K562 (cell line): Measurements from ENCODE around the gene BCL10. TPM values are rescaled to one million over a fixed set of nuclear protein-coding genes. Genes with fewer than 3 reads are reported as not detected.

Experiments
- ATAC-seq: fragments of 200-7000 bp; cut with Tn5 transposase; 3 replicates; pipeline ENCODE4 v1.9.1; 2020; ENCODE audit warnings: moderate library complexity
- BruUV-seq: library from RNA; stranded (reverse); fragments of 400-500 nt; replicated peaks from 2 replicates; lab custom pipeline; 2021; lab: Mats Ljungman, UMichigan
- CTCF ChIA-PET: fragments of 300-600 bp; formaldehyde crosslinking; extraction: SDS; loops from one replicate; lab custom pipeline; 2021; ENCODE audit warnings: low intra/inter-chr PET ratio; lab: Yijun Ruan, JAX
- POLR2A ChIA-PET: fragments of 300-600, 350-650 bp; sonication (Branson Sonifier 250); formaldehyde crosslinking; extraction: SDS; loops from one replicate; lab custom pipeline; 2021; ENCODE audit warnings: antibody characterized with exemption, inconsistent platforms; lab: Yijun Ruan, JAX
- DNase-seq, 4 experiments: peaks; one replicate each; pipeline versions ENCODE4 v3.0.0 to v3.0.0-alpha.2; 2011 to 2018; ENCODE audit warnings: low spot score in 3 of 4, mixed read lengths in 3 of 4; ENCODE audit errors: extremely low read depth in 1 of 4
- FAIRE-seq: peaks from 2 replicates; lab custom pipeline; 2011; peaks lifted over from hg19 to GRCh38; lab: Jason Lieb, UNC
- H2AFZ ChIP-seq: 2 replicates; pipeline ENCODE4 v1.6.0; 2011; ENCODE audit warnings: low read depth, low read length, control low read depth, inconsistent platforms
- H3K27ac ChIP-seq: fragments of 200-600 bp; 3 replicates; pipeline ENCODE4 v1.8.0; 2011; ENCODE audit warnings: low read depth, mild to moderate bottlenecking, control low read depth, inconsistent platforms, low read length, moderate library complexity, mixed read lengths; ENCODE audit errors: extremely low read depth
- H3K27me3 ChIP-seq, 2 experiments: fragments of 300-600 bp in 1 of 2; 2 replicates in 1 of 2; 3 replicates in 1 of 2; pipeline versions ENCODE4 v1.6.0 to v1.8.0; 2011; ENCODE audit warnings: inconsistent platforms in 2 of 2, low read length in 2 of 2, mild to moderate bottlenecking in 1 of 2, mixed read lengths in 1 of 2, moderate library complexity in 1 of 2; ENCODE audit not compliant: control insufficient read depth in 2 of 2, insufficient read depth in 2 of 2
- H3K36me3 ChIP-seq: fragments of 300-600 bp; 3 replicates; pipeline ENCODE4 v1.8.0; 2011; ENCODE audit warnings: mild to moderate bottlenecking, low read length, inconsistent platforms; ENCODE audit not compliant: control insufficient read depth, insufficient read depth
- H3K4me1 ChIP-seq, 2 experiments: fragments of 200-600 bp in 1 of 2; replicated peaks in 1 of 2; 2 replicates in 1 of 2; 3 replicates in 1 of 2; pipeline versions ENCODE4 v1.5.1 to v1.8.0; 2011; ENCODE audit warnings: inconsistent platforms in 2 of 2, low read length in 2 of 2, mild to moderate bottlenecking in 1 of 2, mixed read lengths in 1 of 2, moderate library complexity in 1 of 2; ENCODE audit not compliant: control insufficient read depth in 2 of 2, insufficient read depth in 2 of 2
- H3K4me2 ChIP-seq: 2 replicates; pipeline ENCODE4 v1.6.1; 2011; ENCODE audit warnings: low read length, control low read depth, inconsistent platforms, mixed read lengths; ENCODE audit not compliant: insufficient read depth
- H3K4me3 ChIP-seq: fragments of 200-600 bp; sonication (generic), shearing (Covaris generic); 2 replicates; pipeline ENCODE4 v1.5.1; 2016; ENCODE audit warnings: control low read depth, inconsistent platforms
- H3K79me2 ChIP-seq: fragments of 200-600 bp; 3 replicates; pipeline ENCODE4 v1.8.0; 2011; ENCODE audit warnings: low read length, inconsistent platforms; ENCODE audit not compliant: control insufficient read depth, insufficient read depth
- H3K9ac ChIP-seq, 2 experiments: 2 replicates each; pipeline versions ENCODE4 v1.6.0 to v1.6.1; 2011; ENCODE audit warnings: low read depth in 2 of 2, low read length in 2 of 2, control low read depth in 1 of 2, inconsistent platforms in 1 of 2, mild to moderate bottlenecking in 1 of 2, mixed read lengths in 1 of 2; ENCODE audit not compliant: insufficient read depth in 1 of 2
- H3K9me1 ChIP-seq: one replicate; pipeline ENCODE4 v1.6.0; 2011; ENCODE audit warnings: inconsistent platforms, mild to moderate bottlenecking, low read length, moderate library complexity; ENCODE audit not compliant: control insufficient read depth, insufficient read depth
- H3K9me3 ChIP-seq: replicated peaks from 2 replicates; pipeline ENCODE4 v1.5.1; 2011; ENCODE audit warnings: low read depth, low read length, inconsistent platforms; ENCODE audit not compliant: control insufficient read depth, insufficient read depth
- H4K20me1 ChIP-seq: replicated peaks from 2 replicates; pipeline ENCODE4 v1.6.1; 2011; ENCODE audit warnings: low read length, inconsistent platforms, mixed read lengths; ENCODE audit not compliant: control insufficient read depth, insufficient read depth
- CHCHD3 ChIP-seq: fragments of 250-450 bp; sonication (Bioruptor Pico); IDR thresholded peaks from 2 replicates; pipeline ENCODE4 v2.1.2; 2022; ENCODE audit warnings: mild to moderate bottlenecking
- E2F8 ChIP-seq: fragments of 450-650 bp; IDR thresholded peaks from 2 replicates; pipeline ENCODE4 v1.7.1; 2018; ENCODE audit warnings: mild to moderate bottlenecking, low read depth; ENCODE audit not compliant: partially characterized antibody
- GABPB2 ChIP-seq: fragments of 250-450 bp; sonication (Bioruptor Pico); conservative IDR thresholded peaks from 2 replicates; pipeline ENCODE4 v1.5.1; 2021; ENCODE audit warnings: mild to moderate bottlenecking
- HMG20A ChIP-seq: fragments of 450-650 bp; formaldehyde crosslinking; conservative IDR thresholded peaks from 2 replicates; pipeline ENCODE4 v1.4.0; 2020; ENCODE audit warnings: mild to moderate bottlenecking, mixed read lengths
- JUNB ChIP-seq: fragments of 450-650 bp; formaldehyde crosslinking; conservative IDR thresholded peaks from 2 replicates; pipeline ENCODE4 v1.4.0; 2020; ENCODE audit warnings: mild to moderate bottlenecking
- MYNN ChIP-seq, 2 experiments: sonication (generic); formaldehyde crosslinking in 1 of 2; IDR thresholded peaks; 2 replicates each; pipeline versions ENCODE4 v1.5.0 to v1.6.1; 2016 to 2020; ENCODE audit warnings: antibody characterized with exemption in 1 of 2, missing genetic modification reagents in 1 of 2
- RERE ChIP-seq: sonication (generic); formaldehyde crosslinking; IDR thresholded peaks from 2 replicates; pipeline ENCODE4 v1.8.0; 2023; ENCODE audit warnings: missing genetic modification reagents, mild to moderate bottlenecking, borderline replicate concordance
- TSC22D4 ChIP-seq: fragments of 450-650 bp; IDR thresholded peaks from 2 replicates; pipeline ENCODE4 v1.6.1; 2016; ENCODE audit warnings: missing genetic modification characterization, missing biosample characterization, control low read depth
- WHSC1 ChIP-seq: IDR thresholded peaks from one replicate; pipeline ENCODE4 v1.6.1; 2012; ENCODE audit warnings: low read length, control low read depth, inconsistent platforms
- ZC3H4 ChIP-seq: sonication (generic); formaldehyde crosslinking; IDR thresholded peaks from 2 replicates; pipeline ENCODE4 v1.9.0; 2021; ENCODE audit warnings: missing genetic modification reagents, borderline replicate concordance
- ZFP36 ChIP-seq: fragments of 150-350 bp; IDR thresholded peaks from 2 replicates; pipeline ENCODE4 v1.6.1; 2018; ENCODE audit warnings: low read length, low read depth; ENCODE audit not compliant: partially characterized antibody
- ZNF695 ChIP-seq: fragments of 450-650 bp; formaldehyde crosslinking; IDR thresholded peaks from 2 replicates; pipeline ENCODE4 v1.4.0; 2020; ENCODE audit warnings: mild to moderate bottlenecking, moderate library complexity
- WGBS: fragments of 100-300 bp; shearing (Covaris generic); methylation state at CpG from one replicate; pipeline ENCODE4 v1.1.6; 2016; ENCODE audit warnings: low coverage, mixed read lengths; ENCODE audit not compliant: insufficient coverage; ENCODE audit errors: missing lambda C conversion rate; 5-methylcytosine and 5-hydroxymethylcytosine counted together
- in situ Hi-C: fragments of 300-500 bp; cut with MboI; formaldehyde crosslinking; loops from 4 replicates; pipeline ENCODE4 v1.15.0; 2018; ENCODE audit warnings: inconsistent platforms, mixed read lengths
- intact Hi-C: fragments of 100-400 bp; cut with micrococcal nuclease; formaldehyde crosslinking; loops from 2 replicates; pipeline ENCODE4 v1.14.2; 2022
- polyA plus RNA-seq, 8 experiments: library from polyadenylated mRNA; depleted of rRNA in 4 of 8; stranded (reverse) in 5 of 8; unstranded in 3 of 8; fragments of >200 nt; fragmentation: Nextera tagmentation in 2 of 8; fragmentation: Illumina TruSeq in 1 of 8; extraction: Ambion mirVana in 2 of 8; extraction: Trizol in 1 of 8; gene quantifications; 2 replicates each; pipeline versions ENCODE4 v1.2.1 to v1.2.3, GENCODE V29; 2011 to 2014; ENCODE audit warnings: inconsistent platforms in 1 of 8, missing spikeins in 1 of 8
- total RNA-seq, 7 experiments: library from RNA; depleted of rRNA in 6 of 7; stranded (reverse); fragments of >200 nt in 6 of 7; fragmentation: Illumina TruSeq in 2 of 7; extraction: Trizol in 2 of 7; gene quantifications; 2 replicates each; pipeline versions ENCODE4 v1.2.1 to v1.2.3, GENCODE V29; 2011 to 2021; ENCODE audit warnings: low replicate concordance in 1 of 7

Gene BCL10
- total and polyA plus RNA-seq, 9 of the 15 experiments (the other 6 are each of a cell fraction or from before 2014, with no cell fraction given) = 8.0 to 19.4 (median 12.3) TPM

GRCh38 chr1:85325920-85326319, 49.5 kb upstream of the BCL10 start (continued):
- TF ChIP-seq RERE (CRISPR knock-in tag) (no peak), HMG20A (no peak), ZNF695 (CRISPR knock-in tag) (no peak), GABPB2 (CRISPR knock-in tag) (no peak), ZC3H4 (CRISPR knock-in tag) (no peak), TSC22D4 (tag) (no peak)

GRCh38 chr1:85323770-85324169, 47.3 kb upstream of the BCL10 start:
- POLR2A ChIA-PET = interaction anchor here (0.8 kb wide), 1 partner anchor 39 kb away, joined by 4 read pairs; no protein-coding TSS in a partner anchor
- Histone ChIP-seq H3K27me3 (no peaks in the 10 kb centered on the region; a peak in 1 of 5 replicates), H3K9ac (no peak overlapping the region), H3K36me3 (no peaks in the 10 kb centered on the region), H4K20me1 (no peaks in the 10 kb centered on the region), H3K27ac (no peak overlapping the region), H3K4me3 (no peak overlapping the region), H3K4me2 (no peak overlapping the region), H3K4me1 (no peaks in the 10 kb centered on the region), H3K79me2 (no peaks in the 10 kb centered on the region), H3K9me3 (no peaks in the 10 kb centered on the region), H2AFZ (no peak overlapping the region), H3K9me1 (no peaks in the 10 kb centered on the region)
- CTCF ChIA-PET = no interaction called here
- FAIRE-seq = no peak
- intact Hi-C loops = no loop called here
- no peak for DNase-seq
- in situ Hi-C loops = no loop called here
- WGBS = 0% methylated on average over 5 of the region's 5 CpGs
- ATAC-seq = no peak
- no TSS peak for BruUV-seq
- TF ChIP-seq CHCHD3 (no peak), ZFP36 (no peak), MYNN (IDR thresholded peaks at IDR 0.05) (no peak), MYNN (CRISPR knock-in tag; IDR thresholded peaks at IDR 0.05) (no peak), JUNB (no peak), WHSC1 (no peak), E2F8 (no peak)
